ENCODE data around the gene JCAD.

GRCh38 chr10:29976134-29976533 is 83.3 kb downstream of the JCAD start:
- TF ChIP-seq CTCF (IDR thresholded peaks at IDR 0.05): no peak
- TF ChIP-seq ZFX (IDR thresholded peaks at IDR 0.05; ENCODE audit: borderline replicate concordance): no peak

All from 22Rv1 (cell line).